K562 (cell line): Measurements from ENCODE around the gene POLR3G. TPM values are rescaled to one million over a fixed set of nuclear protein-coding genes. Genes with fewer than 3 reads are reported as not detected.
A peak's percentile ranks its signal among the peaks of the same experiment; 100 is the strongest.

Experiments used
- CLOCK ChIP-seq: fragments of 250-450 bp; sonication (Bioruptor Pico); IDR thresholded peaks from 2 replicates; pipeline ENCODE4 v1.4.0; 2020; ENCODE audit warnings: mild to moderate bottlenecking, moderate library complexity, borderline replicate concordance
- CREBBP ChIP-seq: IDR thresholded peaks from one replicate; pipeline ENCODE4 v1.6.1; 2012; ENCODE audit warnings: low read depth, mild to moderate bottlenecking, control low read depth, inconsistent platforms, low read length
- ETV5 ChIP-seq: sonication (generic); formaldehyde crosslinking; IDR thresholded peaks from 2 replicates; pipeline ENCODE4 v1.4.0; 2020; ENCODE audit warnings: low read depth, mild to moderate bottlenecking, missing genetic modification reagents
- ZNF12 ChIP-seq: sonication (generic); formaldehyde crosslinking; IDR thresholded peaks from 2 replicates; pipeline ENCODE4 v1.4.0; 2020; ENCODE audit warnings: mild to moderate bottlenecking, missing genetic modification reagents
- ZNF583 ChIP-seq: fragments of 250-450 bp; sonication (Bioruptor Pico); IDR thresholded peaks from 2 replicates; pipeline ENCODE4 v1.4.0; 2020
- polyA plus RNA-seq, 8 experiments: library from polyadenylated mRNA; depleted of rRNA in 4 of 8; stranded (reverse) in 5 of 8; unstranded in 3 of 8; fragments of >200 nt; fragmentation: Nextera tagmentation in 2 of 8; fragmentation: Illumina TruSeq in 1 of 8; extraction: Ambion mirVana in 2 of 8; extraction: Trizol in 1 of 8; gene quantifications; 2 replicates each; pipeline versions ENCODE4 v1.2.1 to v1.2.3, GENCODE V29; 2011 to 2014; ENCODE audit warnings: inconsistent platforms in 1 of 8, missing spikeins in 1 of 8
- total RNA-seq, 7 experiments: library from RNA; depleted of rRNA in 6 of 7; stranded (reverse); fragments of >200 nt in 6 of 7; fragmentation: Illumina TruSeq in 2 of 7; extraction: Trizol in 2 of 7; gene quantifications; 2 replicates each; pipeline versions ENCODE4 v1.2.1 to v1.2.3, GENCODE V29; 2011 to 2021; ENCODE audit warnings: low replicate concordance in 1 of 7
- TF ChIP-seq, protein P1 (sequence below), 2 experiments: fragments of 450-650 bp in 1 of 2; sonication (generic) in 1 of 2; formaldehyde crosslinking in 1 of 2; IDR thresholded peaks; 2 replicates each; pipeline versions ENCODE4 v1.7.1 to v1.9.0; 2016 to 2022; ENCODE audit warnings: inconsistent platforms in 1 of 2, mild to moderate bottlenecking in 1 of 2, missing genetic modification reagents in 1 of 2
- TF ChIP-seq, protein P2 (sequence below): fragments of 250-450 bp; sonication (Bioruptor Pico); IDR thresholded peaks from 2 replicates; pipeline ENCODE4 v1.9.0; 2021; ENCODE audit warnings: mild to moderate bottlenecking, inconsistent platforms
- TF ChIP-seq, protein P3 (sequence below): fragments of 250-450 bp; sonication (Bioruptor Pico); IDR thresholded peaks from 2 replicates; pipeline ENCODE4 v1.8.0; 2021; ENCODE audit warnings: borderline replicate concordance, mild to moderate bottlenecking, moderate library complexity; ENCODE audit not compliant: poor library complexity, severe bottlenecking

POLR3G gene
- total and polyA plus RNA-seq, 9 of the 15 experiments (the other 6 are each of a cell fraction or from before 2014, with no cell fraction given): 39.0 to 111 (median 59.0) TPM

- TF ChIP-seq, protein P1, sequence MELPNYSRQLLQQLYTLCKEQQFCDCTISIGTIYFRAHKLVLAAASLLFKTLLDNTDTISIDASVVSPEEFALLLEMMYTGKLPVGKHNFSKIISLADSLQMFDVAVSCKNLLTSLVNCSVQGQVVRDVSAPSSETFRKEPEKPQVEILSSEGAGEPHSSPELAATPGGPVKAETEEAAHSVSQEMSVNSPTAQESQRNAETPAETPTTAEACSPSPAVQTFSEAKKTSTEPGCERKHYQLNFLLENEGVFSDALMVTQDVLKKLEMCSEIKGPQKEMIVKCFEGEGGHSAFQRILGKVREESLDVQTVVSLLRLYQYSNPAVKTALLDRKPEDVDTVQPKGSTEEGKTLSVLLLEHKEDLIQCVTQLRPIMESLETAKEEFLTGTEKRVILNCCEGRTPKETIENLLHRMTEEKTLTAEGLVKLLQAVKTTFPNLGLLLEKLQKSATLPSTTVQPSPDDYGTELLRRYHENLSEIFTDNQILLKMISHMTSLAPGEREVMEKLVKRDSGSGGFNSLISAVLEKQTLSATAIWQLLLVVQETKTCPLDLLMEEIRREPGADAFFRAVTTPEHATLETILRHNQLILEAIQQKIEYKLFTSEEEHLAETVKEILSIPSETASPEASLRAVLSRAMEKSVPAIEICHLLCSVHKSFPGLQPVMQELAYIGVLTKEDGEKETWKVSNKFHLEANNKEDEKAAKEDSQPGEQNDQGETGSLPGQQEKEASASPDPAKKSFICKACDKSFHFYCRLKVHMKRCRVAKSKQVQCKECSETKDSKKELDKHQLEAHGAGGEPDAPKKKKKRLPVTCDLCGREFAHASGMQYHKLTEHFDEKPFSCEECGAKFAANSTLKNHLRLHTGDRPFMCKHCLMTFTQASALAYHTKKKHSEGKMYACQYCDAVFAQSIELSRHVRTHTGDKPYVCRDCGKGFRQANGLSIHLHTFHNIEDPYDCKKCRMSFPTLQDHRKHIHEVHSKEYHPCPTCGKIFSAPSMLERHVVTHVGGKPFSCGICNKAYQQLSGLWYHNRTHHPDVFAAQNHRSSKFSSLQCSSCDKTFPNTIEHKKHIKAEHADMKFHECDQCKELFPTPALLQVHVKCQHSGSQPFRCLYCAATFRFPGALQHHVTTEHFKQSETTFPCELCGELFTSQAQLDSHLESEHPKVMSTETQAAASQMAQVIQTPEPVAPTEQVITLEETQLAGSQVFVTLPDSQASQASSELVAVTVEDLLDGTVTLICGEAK (IDR thresholded peaks at IDR 0.05): no peak
- TF ChIP-seq, protein P1 (CRISPR knock-in tag; IDR thresholded peaks at IDR 0.05): peak; percentile 45; the same call in 1 of the 2 replicates
- TF ChIP-seq ZNF12 (CRISPR knock-in tag) (0 out of 2 replicates have a peak, but pooled peaks have one; percentile 65), ZNF583 (no peak), CREBBP (no peak), ETV5 (CRISPR knock-in tag) (0 out of 2 replicates have a peak, but pooled peaks have one; percentile 13), CLOCK (CRISPR knock-in tag) (no peak)
- TF ChIP-seq, protein P2, sequence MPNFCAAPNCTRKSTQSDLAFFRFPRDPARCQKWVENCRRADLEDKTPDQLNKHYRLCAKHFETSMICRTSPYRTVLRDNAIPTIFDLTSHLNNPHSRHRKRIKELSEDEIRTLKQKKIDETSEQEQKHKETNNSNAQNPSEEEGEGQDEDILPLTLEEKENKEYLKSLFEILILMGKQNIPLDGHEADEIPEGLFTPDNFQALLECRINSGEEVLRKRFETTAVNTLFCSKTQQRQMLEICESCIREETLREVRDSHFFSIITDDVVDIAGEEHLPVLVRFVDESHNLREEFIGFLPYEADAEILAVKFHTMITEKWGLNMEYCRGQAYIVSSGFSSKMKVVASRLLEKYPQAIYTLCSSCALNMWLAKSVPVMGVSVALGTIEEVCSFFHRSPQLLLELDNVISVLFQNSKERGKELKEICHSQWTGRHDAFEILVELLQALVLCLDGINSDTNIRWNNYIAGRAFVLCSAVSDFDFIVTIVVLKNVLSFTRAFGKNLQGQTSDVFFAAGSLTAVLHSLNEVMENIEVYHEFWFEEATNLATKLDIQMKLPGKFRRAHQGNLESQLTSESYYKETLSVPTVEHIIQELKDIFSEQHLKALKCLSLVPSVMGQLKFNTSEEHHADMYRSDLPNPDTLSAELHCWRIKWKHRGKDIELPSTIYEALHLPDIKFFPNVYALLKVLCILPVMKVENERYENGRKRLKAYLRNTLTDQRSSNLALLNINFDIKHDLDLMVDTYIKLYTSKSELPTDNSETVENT: no peak
- TF ChIP-seq, protein P3, sequence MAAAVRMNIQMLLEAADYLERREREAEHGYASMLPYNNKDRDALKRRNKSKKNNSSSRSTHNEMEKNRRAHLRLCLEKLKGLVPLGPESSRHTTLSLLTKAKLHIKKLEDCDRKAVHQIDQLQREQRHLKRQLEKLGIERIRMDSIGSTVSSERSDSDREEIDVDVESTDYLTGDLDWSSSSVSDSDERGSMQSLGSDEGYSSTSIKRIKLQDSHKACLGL (CRISPR knock-in tag): no peak
These were observed 1.0 kb upstream of the POLR3G start (continued) for GRCh38 chr5:90473396-90474234.
